BJ (cell line): ENCODE measurements around the gene MUL1. TPM values are rescaled to one million over a fixed set of nuclear protein-coding genes. Genes with fewer than 3 reads are reported as not detected.

Experiments used
- CTCF ChIA-PET: fragments of 350-600 bp; formaldehyde crosslinking; extraction: SDS; loops from one replicate; lab custom pipeline; 2021; ENCODE audit warnings: antibody characterized with exemption, inconsistent platforms; lab: Yijun Ruan, JAX
- POLR2A ChIA-PET: fragments of 300-600 bp; sonication (Branson Sonifier 250); formaldehyde crosslinking; extraction: SDS; loops from one replicate; lab custom pipeline; 2021; ENCODE audit warnings: antibody characterized with exemption; lab: Charles Lee
- DNase-seq: peaks from one replicate; pipeline ENCODE4 v3.0.0-alpha.2; 2011; ENCODE audit warnings: low read depth
- H3K27me3 ChIP-seq: 2 replicates; pipeline ENCODE4 v1.6.0; 2011; ENCODE audit warnings: low read length; ENCODE audit not compliant: control insufficient read depth, insufficient read depth
- H3K36me3 ChIP-seq: 2 replicates; pipeline ENCODE4 v1.5.1; 2011; ENCODE audit warnings: low read length; ENCODE audit not compliant: control insufficient read depth, insufficient read depth
- H3K4me3 ChIP-seq: 2 replicates; pipeline ENCODE4 v1.5.1; 2011; ENCODE audit warnings: low read depth, mild to moderate bottlenecking, control low read depth, low read length
- CTCF ChIP-seq: IDR thresholded peaks from 2 replicates; pipeline ENCODE4 v1.5.1; 2011; ENCODE audit warnings: low read depth, mild to moderate bottlenecking, control low read depth, inconsistent platforms, low read length, moderate library complexity; ENCODE audit not compliant: insufficient read depth
- polyA plus RNA-seq: library from polyadenylated mRNA; depleted of rRNA; stranded (reverse); fragments of >200 nt; gene quantifications from 2 replicates; pipeline ENCODE4 v1.2.3, GENCODE V29; 2011

MUL1 gene
- polyA plus RNA-seq, 1 experiment, result 46.1 TPM

- 0 out of 2 replicates have a peak, but pooled peaks cover 1% of the 10 kb centered on the region for H3K36me3 ChIP-seq
- TF ChIP-seq CTCF, result no peak
- peaks cover 5% of the 10 kb centered on the region for H3K27me3 ChIP-seq
- H3K4me3 ChIP-seq, result peak within 1 kb of the TSS; percentile 90
- DNase-seq, result no peak
- ChIA-PET POLR2A (interaction anchor here (0.5 kb wide), 1 partner anchor 11 kb away, joined by 3 read pairs; no protein-coding TSS in a partner anchor), CTCF (interaction anchor here (0.6 to 2.7 kb wide), 11 partner anchors 8 to 147 kb away, joined by 3 to 11 read pairs (median 3); no protein-coding TSS in a partner anchor)
Observed at GRCh38 chr1:20485527-20486456, 22.2 kb downstream of the MUL1 start, which contains the start of gene CAMK2N1. Gene CAMK2N1, minus strand, starts transcription at chr1:20486210. Its CDS starts 831 bp downstream, at chr1:20485379.

- Histone ChIP-seq H3K27me3 (peaks cover 3% of the 10 kb centered on the region), H3K4me3 (peak overlapping the region; percentile 90), H3K36me3 (0 out of 2 replicates have a peak, but pooled peaks cover 1% of the 10 kb centered on the region)
- CTCF ChIA-PET, result interaction anchor here (1.1 to 2.7 kb wide), 9 partner anchors 9 to 567 kb away, joined by 3 to 11 read pairs (median 5); no protein-coding TSS in a partner anchor
- no peak for TF ChIP-seq CTCF
- DNase-seq, result no peak
- POLR2A ChIA-PET, result interaction anchor here (0.5 kb wide), 1 partner anchor 10 kb away, joined by 3 read pairs; no protein-coding TSS in a partner anchor
Observed at GRCh38 chr1:20484519-20485462, 23.2 kb downstream of the MUL1 start.

GRCh38 chr1:20483833-20484518, 24.0 kb downstream of the MUL1 start:
- peak; percentile 27 for TF ChIP-seq CTCF
- Histone ChIP-seq H3K4me3 (peak overlapping the region; percentile 90), H3K36me3 (0 out of 2 replicates have a peak, but pooled peaks cover 1% of the 10 kb centered on the region), H3K27me3 (peaks cover 3% of the 10 kb centered on the region)
- POLR2A ChIA-PET, result no interaction called here
- no peak for DNase-seq
- CTCF ChIA-PET, result interaction anchor here (1.0 to 2.7 kb wide), 10 partner anchors 9 to 567 kb away, joined by 3 to 10 read pairs (median 5); no protein-coding TSS in a partner anchor

- DNase-seq, result no peak
- H3K36me3 ChIP-seq, result 0 out of 2 replicates have a peak, but pooled peaks cover 1% of the 10 kb centered on the region
- ChIA-PET POLR2A (interaction anchor here (0.8 to 1.1 kb wide), 2 partner anchors 12 to 13 kb away, joined by 3 to 4 read pairs; no protein-coding TSS in a partner anchor), CTCF (interaction anchor here (1.0 to 1.8 kb wide), 8 partner anchors 10 to 566 kb away, joined by 3 to 6 read pairs (median 4); no protein-coding TSS in a partner anchor)
- TF ChIP-seq CTCF, result no peak
- H3K4me3 ChIP-seq, result peak overlapping the region; percentile 90
- peaks cover 2% of the 10 kb centered on the region for H3K27me3 ChIP-seq
Observed at GRCh38 chr1:20483098-20483832, 24.7 kb downstream of the MUL1 start.
